Liver (tissue), 9 donors: ENCODE results near the gene SLC2A4. TPM values are rescaled to one million over a fixed set of nuclear protein-coding genes. Genes with fewer than 3 reads are reported as not detected.
A peak's percentile ranks its signal among the peaks of the same experiment; 100 is the strongest.
"Not testable (repeated sequence)": the region's sequence is repeated elsewhere in the genome, so short reads cannot be mapped to it uniquely, and the experiment has no call there.

ENCODE experiments used
- DNase-seq: peaks from one replicate; pipeline ENCODE4 v3.0.0-alpha.2; 2017; ENCODE audit warnings: low spot score
- H3K27ac ChIP-seq, 2 donors: one replicate each; pipeline ENCODE4 v1.7.0; 2013; ENCODE audit warnings: inconsistent platforms in 2 of 2, low read length in 2 of 2, control low read depth in 1 of 2, low read depth in 1 of 2, mild to moderate bottlenecking in 1 of 2
- H3K27me3 ChIP-seq, 4 donors: one replicate each; pipeline versions ENCODE4 v1.6.1 to v1.7.0; 2013; ENCODE audit warnings: low read length in 3 of 4, inconsistent platforms in 1 of 4, mild to moderate bottlenecking in 1 of 4, moderate library complexity in 1 of 4; ENCODE audit not compliant: control insufficient read depth in 4 of 4, insufficient read depth in 4 of 4
- H3K36me3 ChIP-seq, 4 donors: one replicate each; pipeline versions ENCODE4 v1.6.1 to v1.7.0; 2013; ENCODE audit warnings: low read length in 3 of 4, mild to moderate bottlenecking in 3 of 4, low read depth in 1 of 4, moderate library complexity in 1 of 4; ENCODE audit not compliant: control insufficient read depth in 4 of 4, insufficient read depth in 3 of 4
- H3K4me1 ChIP-seq, 4 donors: one replicate each; pipeline versions ENCODE4 v1.6.1 to v1.7.0; 2013; ENCODE audit warnings: low read length in 3 of 4, mild to moderate bottlenecking in 3 of 4, moderate library complexity in 1 of 4; ENCODE audit not compliant: control insufficient read depth in 4 of 4, insufficient read depth in 4 of 4
- H3K4me3 ChIP-seq, 3 donors: one replicate each; pipeline versions ENCODE4 v1.6.1 to v1.7.0; 2013; ENCODE audit warnings: low read length in 3 of 3, control low read depth in 1 of 3, low read depth in 1 of 3, mild to moderate bottlenecking in 1 of 3
- H3K9ac ChIP-seq, 2 donors: one replicate each; pipeline ENCODE4 v1.7.0; 2013; ENCODE audit warnings: low read length in 2 of 2, mild to moderate bottlenecking in 2 of 2, moderate library complexity in 2 of 2, control low read depth in 1 of 2, low read depth in 1 of 2
- H3K9me3 ChIP-seq, 4 donors: one replicate each; pipeline versions ENCODE4 v1.6.1 to v1.7.0; 2013; ENCODE audit warnings: low read length in 3 of 4; ENCODE audit not compliant: control insufficient read depth in 4 of 4
- ATF3 ChIP-seq: IDR thresholded peaks from 2 replicates; pipeline ENCODE4 v1.6.1; 2016; ENCODE audit warnings: antibody characterized with exemption
- CTCF ChIP-seq: fragments of 150-350 bp; IDR thresholded peaks from 2 replicates; pipeline ENCODE4 v1.5.1; 2017; ENCODE audit warnings: improper control_type of control experiment, low read depth, low read length; ENCODE audit not compliant: missing input control
- EGR1 ChIP-seq, 2 donors: IDR thresholded peaks; 2 replicates each; pipeline ENCODE4 v1.6.1; 2016 to 2018; ENCODE audit warnings: antibody characterized with exemption in 2 of 2, low read depth in 2 of 2
- FOXA1 ChIP-seq: IDR thresholded peaks from 2 replicates; pipeline ENCODE4 v1.6.1; 2016; ENCODE audit warnings: antibody characterized with exemption
- FOXA2 ChIP-seq: IDR thresholded peaks from 2 replicates; pipeline ENCODE4 v1.6.1; 2016; ENCODE audit warnings: antibody characterized with exemption
- GABPA ChIP-seq, 2 donors: IDR thresholded peaks in 1 of 2; conservative IDR thresholded peaks in 1 of 2; 2 replicates each; pipeline ENCODE4 v1.6.1; 2016; ENCODE audit warnings: antibody characterized with exemption in 2 of 2, mild to moderate bottlenecking in 1 of 2, moderate library complexity in 1 of 2
- HNF4A ChIP-seq, 2 donors: conservative IDR thresholded peaks; 2 replicates each; pipeline ENCODE4 v1.6.1; 2016; ENCODE audit warnings: antibody characterized with exemption in 2 of 2, mild to moderate bottlenecking in 2 of 2
- HNF4G ChIP-seq: IDR thresholded peaks from 2 replicates; pipeline ENCODE4 v1.6.1; 2016; ENCODE audit warnings: antibody characterized with exemption
- JUND ChIP-seq, 2 donors: IDR thresholded peaks; 2 replicates each; pipeline ENCODE4 v1.6.1; 2016; ENCODE audit warnings: antibody characterized with exemption in 2 of 2
- MAX ChIP-seq: IDR thresholded peaks from 2 replicates; pipeline ENCODE4 v1.6.1; 2016; ENCODE audit warnings: antibody characterized with exemption
- NR2F2 ChIP-seq: IDR thresholded peaks from 2 replicates; pipeline ENCODE4 v1.6.1; 2016; ENCODE audit warnings: antibody characterized with exemption
- RAD21 ChIP-seq, 2 donors: IDR thresholded peaks; 2 replicates each; pipeline ENCODE4 v1.6.1; 2016; ENCODE audit warnings: antibody characterized with exemption in 2 of 2, mild to moderate bottlenecking in 2 of 2
- RXRA ChIP-seq, 2 donors: IDR thresholded peaks; 2 replicates each; pipeline ENCODE4 v1.6.1; 2017 to 2018; ENCODE audit warnings: antibody characterized with exemption in 2 of 2, mild to moderate bottlenecking in 1 of 2
- TAF1 ChIP-seq: conservative IDR thresholded peaks from 2 replicates; pipeline ENCODE4 v1.6.1; 2016; ENCODE audit warnings: antibody characterized with exemption, mild to moderate bottlenecking
- YY1 ChIP-seq: IDR thresholded peaks from 2 replicates; pipeline ENCODE4 v1.6.1; 2016; ENCODE audit warnings: antibody characterized with exemption, mild to moderate bottlenecking
- ZBTB33 ChIP-seq: IDR thresholded peaks from 2 replicates; pipeline ENCODE4 v1.6.1; 2016; ENCODE audit warnings: antibody characterized with exemption
- WGBS: extraction: QIAGEN DNeasy Blood & Tissue Kit; methylation state at CpG from one replicate; pipeline ENCODE4 v1.1.7; 2013; 5-methylcytosine and 5-hydroxymethylcytosine counted together
- polyA plus RNA-seq, 2 donors: library from polyadenylated mRNA; stranded (reverse) in 1 of 2; unstranded in 1 of 2; fragments of 200-250 nt in 1 of 2; fragments of >200 nt in 1 of 2; fragmentation: Nextera tagmentation in 1 of 2; extraction: Ambion mirVana in 1 of 2; gene quantifications; one replicate each; pipeline versions ENCODE4 v1.2.1 to v1.2.3, GENCODE V29; 2013 to 2015
- total RNA-seq, 2 donors: library from RNA; depleted of rRNA; stranded (reverse); fragments of >200 nt; gene quantifications; one replicate each; pipeline ENCODE4 v1.2.3, GENCODE V29; 2014
- donor health status: healthy.
- donor health status: healthy.
- donor health status: healthy.
- donor health status: healthy.
- donor health status: healthy.

The SLC2A4 gene
- total and polyA plus RNA-seq, 4 donors, result 0.42 to 10.6 (median 1.6) TPM

- DNase-seq, result no peak
- 90% methylated on average over 3 of the region's 3 CpGs for WGBS
- Histone ChIP-seq H3K4me3 (no peak overlapping the region), H3K27me3 (no peaks in the 10 kb centered on the region), H3K27ac (no peak overlapping the region), H3K9ac (no peak overlapping the region), H3K36me3 (no peaks in the 10 kb centered on the region), H3K9me3 (no peaks in the 10 kb centered on the region), H3K4me1 (peaks cover 0 to 4% (median 3%) of the 10 kb centered on the region in 4 donors)
- TF ChIP-seq FOXA2, result no peak
Observed at GRCh38 chr17:7334938-7335538, 53.5 kb downstream of the SLC2A4 start.

DNA sequence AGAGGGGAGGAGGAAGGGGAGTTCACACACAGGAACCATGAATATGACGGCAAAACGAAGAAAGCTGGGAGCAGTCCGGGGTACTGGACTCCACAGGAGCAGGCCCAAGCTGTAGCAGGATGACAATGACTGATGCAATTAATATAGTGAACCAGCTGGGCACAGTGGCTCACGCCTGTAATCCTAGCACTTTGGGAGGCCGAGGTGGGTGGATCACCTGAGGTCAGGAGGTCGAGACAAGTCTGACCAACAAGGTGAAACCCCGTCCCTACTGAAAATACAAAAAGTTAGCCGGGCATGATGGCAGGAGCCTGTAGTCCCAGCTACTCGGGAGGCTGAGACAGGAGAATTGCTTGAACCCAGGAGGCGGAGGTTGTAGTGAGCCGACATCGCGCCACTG is 54.2 kb downstream of the SLC2A4 start:
- H3K4me1 ChIP-seq, H3K27me3 ChIP-seq, H3K27ac ChIP-seq, H3K36me3 ChIP-seq, H3K9ac ChIP-seq, DNase-seq, H3K9me3 ChIP-seq, H3K4me3 ChIP-seq: not testable (repeated sequence)
- WGBS, result 88% methylated on average over 13 of the region's 13 CpGs

GRCh38 chr17:7336240-7337175 is 55.0 kb downstream of the SLC2A4 start, which contains the start of gene ACAP1:
Gene ACAP1, plus strand, starts transcription at chr17:7336529. Its CDS starts 206 bp downstream, at chr17:7336735.
- peak within 1 kb of the TSS in 1 of 2 donors; percentile 33 for H3K9ac ChIP-seq
- H3K36me3 ChIP-seq, result no peaks in the 10 kb centered on the region
- no peak for TF ChIP-seq ATF3
- TF ChIP-seq EGR1 (IDR thresholded peaks at IDR 0.05; ENCODE audit: low read depth in 2 of 2), result no peak
- no peak for TF ChIP-seq YY1
- TF ChIP-seq FOXA1, result no peak
- TF ChIP-seq RAD21 (IDR thresholded peaks at IDR 0.05), result no peak
- no peak for TF ChIP-seq GABPA (IDR thresholded peaks at IDR 0.05 in 1 of 2, conservative IDR thresholded peaks at IDR 0.05 in 1 of 2)
- TF ChIP-seq MAX, result no peak
- TF ChIP-seq FOXA2, result no peak
- TF ChIP-seq HNF4A (conservative IDR thresholded peaks at IDR 0.05), result no peak
- TF ChIP-seq TAF1, result no peak
- TF ChIP-seq CTCF, result no peak
- TF ChIP-seq ZBTB33, result no peak
- TF ChIP-seq HNF4G, result no peak
- no peak for TF ChIP-seq RXRA (IDR thresholded peaks at IDR 0.05)
- no peak for TF ChIP-seq NR2F2
- TF ChIP-seq JUND (IDR thresholded peaks at IDR 0.05), result no peak
- WGBS, result 53% methylated on average over 17 of the region's 17 CpGs
- no peaks in the 10 kb centered on the region for H3K9me3 ChIP-seq
- no peaks in the 10 kb centered on the region for H3K4me1 ChIP-seq
- peak within 1 kb of the TSS in 1 of 3 donors; percentile 28 for H3K4me3 ChIP-seq
- DNase-seq, result peak; percentile 80
- peak within 1 kb of the TSS in 1 of 2 donors; percentile 38 for H3K27ac ChIP-seq
- no peaks in the 10 kb centered on the region for H3K27me3 ChIP-seq

DNA sequence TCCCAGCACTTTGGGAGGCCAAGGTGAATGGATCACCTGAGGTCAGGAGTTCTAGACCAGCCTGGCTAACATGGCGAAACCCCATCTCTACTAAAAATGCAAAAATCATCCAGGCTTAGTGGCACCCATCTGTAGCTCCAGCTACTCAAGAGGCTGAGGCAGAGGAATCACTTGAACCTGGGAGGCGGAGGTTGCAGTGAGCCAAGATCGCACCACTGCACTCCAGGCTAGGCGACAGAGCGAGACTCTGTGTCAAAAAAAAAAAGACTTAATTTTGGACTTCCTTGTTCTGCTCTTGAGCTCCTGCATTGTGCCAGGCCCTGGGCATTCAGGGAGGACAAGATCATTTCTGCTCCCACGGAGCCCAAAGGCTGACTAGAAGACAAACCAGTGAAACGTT is 56.1 kb downstream of the SLC2A4 start:
- 70% methylated on average over 7 of the region's 7 CpGs for WGBS
- not testable (repeated sequence) for H3K9ac ChIP-seq, H3K27me3 ChIP-seq, H3K36me3 ChIP-seq, DNase-seq, H3K9me3 ChIP-seq, H3K4me3 ChIP-seq, H3K4me1 ChIP-seq, H3K27ac ChIP-seq
